ENCODE measurements around the gene MLEC.
"Not testable (repeated sequence)": the region's sequence is repeated elsewhere in the genome, so short reads cannot be mapped to it uniquely, and the experiment has no call there.

MLEC gene

GRCh38 chr12:120668091-120668867 lies 18.7 kb upstream of the MLEC start:
- Histone ChIP-seq H3K36me3 (ENCODE audit: control insufficient read depth, insufficient read depth, low read length) (no peaks in the 10 kb centered on the region), H3K4me3 (ENCODE audit: low read length) (no peak overlapping the region), H3K27ac (ENCODE audit: low read depth, low read length) (no peak overlapping the region), H3K27me3 (ENCODE audit: control insufficient read depth, insufficient read depth, low read length) (no peaks in the 10 kb centered on the region), H3K9ac (ENCODE audit: low read length) (no peak overlapping the region), H3K4me1 (ENCODE audit: control insufficient read depth, insufficient read depth, low read length) (no peaks in the 10 kb centered on the region)

GRCh38 chr12:120668868-120669840 lies 17.8 kb upstream of the MLEC start:
- Histone ChIP-seq H3K27me3 (ENCODE audit: control insufficient read depth, insufficient read depth, low read length) (no peaks in the 10 kb centered on the region), H3K4me3 (ENCODE audit: low read length) (no peak overlapping the region), H3K36me3 (ENCODE audit: control insufficient read depth, insufficient read depth, low read length) (no peaks in the 10 kb centered on the region), H3K4me1 (ENCODE audit: control insufficient read depth, insufficient read depth, low read length) (no peaks in the 10 kb centered on the region), H3K9ac (ENCODE audit: low read length) (no peak overlapping the region), H3K27ac (ENCODE audit: low read depth, low read length) (no peak overlapping the region)

GRCh38 chr12:120670237-120670636 lies 16.7 kb upstream of the MLEC start:
- H3K4me3 ChIP-seq (ENCODE audit: low read length); H3K9ac ChIP-seq (ENCODE audit: low read length); H3K27me3 ChIP-seq (ENCODE audit: control insufficient read depth, insufficient read depth, low read length); H3K36me3 ChIP-seq (ENCODE audit: control insufficient read depth, insufficient read depth, low read length); H3K27ac ChIP-seq (ENCODE audit: low read depth, low read length); H3K4me1 ChIP-seq (ENCODE audit: control insufficient read depth, insufficient read depth, low read length): not testable (repeated sequence)

GRCh38 chr12:120670667-120671066 lies 16.3 kb upstream of the MLEC start:
- H3K36me3 ChIP-seq (ENCODE audit: control insufficient read depth, insufficient read depth, low read length), result no peaks in the 10 kb centered on the region
- no peak overlapping the region for H3K4me3 ChIP-seq (ENCODE audit: low read length)
- H3K27me3 ChIP-seq (ENCODE audit: control insufficient read depth, insufficient read depth, low read length), result no peaks in the 10 kb centered on the region
- no peak overlapping the region for H3K27ac ChIP-seq (ENCODE audit: low read depth, low read length)
- H3K9ac ChIP-seq (ENCODE audit: low read length), result no peak overlapping the region
- no peaks in the 10 kb centered on the region for H3K4me1 ChIP-seq (ENCODE audit: control insufficient read depth, insufficient read depth, low read length)

- Histone ChIP-seq H3K27me3 (ENCODE audit: control insufficient read depth, insufficient read depth, low read length) (no peaks in the 10 kb centered on the region), H3K9ac (ENCODE audit: low read length) (no peak overlapping the region), H3K36me3 (ENCODE audit: control insufficient read depth, insufficient read depth, low read length) (no peaks in the 10 kb centered on the region), H3K27ac (ENCODE audit: low read depth, low read length) (no peak overlapping the region), H3K4me3 (ENCODE audit: low read length) (no peak overlapping the region), H3K4me1 (ENCODE audit: control insufficient read depth, insufficient read depth, low read length) (no peaks in the 10 kb centered on the region)
Observed at GRCh38 chr12:120674097-120674636, 12.8 kb upstream of the MLEC start.

GRCh38 chr12:120677765-120678473 lies 9.0 kb upstream of the MLEC start:
- Histone ChIP-seq H3K27me3 (ENCODE audit: control insufficient read depth, insufficient read depth, low read length) (no peaks in the 10 kb centered on the region), H3K27ac (ENCODE audit: low read depth, low read length) (no peak overlapping the region), H3K4me3 (ENCODE audit: low read length) (no peak overlapping the region), H3K9ac (ENCODE audit: low read length) (no peak overlapping the region), H3K4me1 (ENCODE audit: control insufficient read depth, insufficient read depth, low read length) (no peaks in the 10 kb centered on the region), H3K36me3 (ENCODE audit: control insufficient read depth, insufficient read depth, low read length) (no peaks in the 10 kb centered on the region)

GRCh38 chr12:120678572-120678971 lies 8.4 kb upstream of the MLEC start:
- no peak overlapping the region for H3K27ac ChIP-seq (ENCODE audit: low read depth, low read length)
- no peaks in the 10 kb centered on the region for H3K4me1 ChIP-seq (ENCODE audit: control insufficient read depth, insufficient read depth, low read length)
- H3K9ac ChIP-seq (ENCODE audit: low read length), result no peak overlapping the region
- no peak overlapping the region for H3K4me3 ChIP-seq (ENCODE audit: low read length)
- no peaks in the 10 kb centered on the region for H3K36me3 ChIP-seq (ENCODE audit: control insufficient read depth, insufficient read depth, low read length)
- H3K27me3 ChIP-seq (ENCODE audit: control insufficient read depth, insufficient read depth, low read length), result no peaks in the 10 kb centered on the region

GRCh38 chr12:120680165-120680738 lies 6.7 kb upstream of the MLEC start:
- Histone ChIP-seq H3K9ac (ENCODE audit: low read length) (no peak overlapping the region), H3K4me3 (ENCODE audit: low read length) (no peak overlapping the region), H3K27me3 (ENCODE audit: control insufficient read depth, insufficient read depth, low read length) (no peaks in the 10 kb centered on the region), H3K4me1 (ENCODE audit: control insufficient read depth, insufficient read depth, low read length) (no peaks in the 10 kb centered on the region), H3K36me3 (ENCODE audit: control insufficient read depth, insufficient read depth, low read length) (no peaks in the 10 kb centered on the region), H3K27ac (ENCODE audit: low read depth, low read length) (no peak overlapping the region)

GRCh38 chr12:120684523-120684932 lies 2.4 kb upstream of the MLEC start:
- H3K27ac ChIP-seq (ENCODE audit: low read depth, low read length), result no peak overlapping the region
- H3K27me3 ChIP-seq (ENCODE audit: control insufficient read depth, insufficient read depth, low read length), result no peaks in the 10 kb centered on the region
- peaks cover 18% of the 10 kb centered on the region for H3K4me1 ChIP-seq (ENCODE audit: control insufficient read depth, insufficient read depth, low read length)
- H3K4me3 ChIP-seq (ENCODE audit: low read length), result no peak overlapping the region
- no peak overlapping the region for H3K9ac ChIP-seq (ENCODE audit: low read length)
- H3K36me3 ChIP-seq (ENCODE audit: control insufficient read depth, insufficient read depth, low read length), result no peaks in the 10 kb centered on the region

GRCh38 chr12:120685522-120685921 lies 1.4 kb upstream of the MLEC start:
- H3K27me3 ChIP-seq (ENCODE audit: control insufficient read depth, insufficient read depth, low read length), result no peaks in the 10 kb centered on the region
- peaks cover 19% of the 10 kb centered on the region for H3K4me1 ChIP-seq (ENCODE audit: control insufficient read depth, insufficient read depth, low read length)
- H3K4me3 ChIP-seq (ENCODE audit: low read length), result no peak overlapping the region
- no peak overlapping the region for H3K27ac ChIP-seq (ENCODE audit: low read depth, low read length)
- no peaks in the 10 kb centered on the region for H3K36me3 ChIP-seq (ENCODE audit: control insufficient read depth, insufficient read depth, low read length)
- H3K9ac ChIP-seq (ENCODE audit: low read length), result no peak overlapping the region

GRCh38 chr12:120686151-120686689 lies 729 bp upstream of the MLEC start:
- peak overlapping the region; percentile 46 for H3K9ac ChIP-seq (ENCODE audit: low read length)
- no peaks in the 10 kb centered on the region for H3K27me3 ChIP-seq (ENCODE audit: control insufficient read depth, insufficient read depth, low read length)
- peaks cover 19% of the 10 kb centered on the region for H3K4me1 ChIP-seq (ENCODE audit: control insufficient read depth, insufficient read depth, low read length)
- H3K27ac ChIP-seq (ENCODE audit: low read depth, low read length), result peak overlapping the region; percentile 72
- peak overlapping the region; percentile 94 for H3K4me3 ChIP-seq (ENCODE audit: low read length)
- no peaks in the 10 kb centered on the region for H3K36me3 ChIP-seq (ENCODE audit: control insufficient read depth, insufficient read depth, low read length)
